Endothelial cell of umbilical vein (primary cell): ENCODE data around the gene CARS1.

Source experiments
- CTCF ChIP-seq, 2 donors: IDR thresholded peaks; 1 replicate in 1 of 2; 2 replicates in 1 of 2; pipeline ENCODE4 v1.5.1; 2011; ENCODE audit warnings: low read length in 2 of 2, mild to moderate bottlenecking in 2 of 2, moderate library complexity in 2 of 2, control low read depth in 1 of 2, inconsistent platforms in 1 of 2, low read depth in 1 of 2; ENCODE audit not compliant: insufficient read depth in 1 of 2; ENCODE audit errors: extremely low read depth in 1 of 2
- EZH2 ChIP-seq: IDR thresholded peaks from 2 replicates; pipeline ENCODE4 v1.6.1; 2012; ENCODE audit warnings: borderline replicate concordance, low read depth, mild to moderate bottlenecking, moderate library complexity, low read length, inconsistent platforms; ENCODE audit not compliant: severe bottlenecking
- FOS ChIP-seq: IDR thresholded peaks from 2 replicates; pipeline ENCODE4 v1.6.1; 2011; ENCODE audit warnings: mild to moderate bottlenecking, low read length, moderate library complexity, borderline replicate concordance; ENCODE audit not compliant: insufficient read depth
- GATA2 ChIP-seq: IDR thresholded peaks from 2 replicates; pipeline ENCODE4 v1.7.0; 2011; ENCODE audit warnings: low read depth, mild to moderate bottlenecking, moderate library complexity, mixed read lengths, low read length; ENCODE audit not compliant: insufficient read length, insufficient read depth
- MAX ChIP-seq: IDR thresholded peaks from 2 replicates; pipeline ENCODE4 v1.6.1; 2011; ENCODE audit not compliant: insufficient read depth, insufficient read length
- POLR2A ChIP-seq: IDR thresholded peaks from 2 replicates; pipeline ENCODE4 v1.6.1; 2012; ENCODE audit warnings: low read depth, mild to moderate bottlenecking, control low read depth, low read length
- POLR2AphosphoS5 ChIP-seq: IDR thresholded peaks from 2 replicates; pipeline ENCODE4 v1.6.1; 2012; ENCODE audit warnings: low read depth, mild to moderate bottlenecking, control low read depth, low read length, moderate library complexity; ENCODE audit not compliant: insufficient read depth

- TF ChIP-seq CTCF (IDR thresholded peaks at IDR 0.05; ENCODE audit: extremely low read depth in 1 of 2, insufficient read depth in 1 of 2, low read depth in 1 of 2, low read length in 2 of 2) (no peak), POLR2AphosphoS5 (no peak), POLR2A (no peak), EZH2 (no peak), MAX (no peak), GATA2 (no peak), FOS (no peak)
These were observed 52.7 kb downstream of the CARS1 start for GRCh38 chr11:3004481-3004880.
